OCI-LY1 (cell line): Measurements from ENCODE around the gene EDC4.

Source experiments
- EZH2 ChIP-seq: fragments of 200-600 bp; sonication (generic), shearing (Covaris generic); IDR thresholded peaks from 2 replicates; pipeline ENCODE4 v1.8.0; 2017; ENCODE audit warnings: borderline replicate concordance, mixed run types, mild to moderate bottlenecking, antibody characterized with exemption, low read length, moderate library complexity, mixed read lengths
- TF ChIP-seq, protein P1 (sequence below): fragments of 200-600 bp; sonication (generic), shearing (Covaris generic); IDR thresholded peaks from 2 replicates; pipeline ENCODE4 v1.5.1; 2017; ENCODE audit warnings: mild to moderate bottlenecking, antibody characterized with exemption, low read length, moderate library complexity, mixed read lengths

- TF ChIP-seq, protein P1, sequence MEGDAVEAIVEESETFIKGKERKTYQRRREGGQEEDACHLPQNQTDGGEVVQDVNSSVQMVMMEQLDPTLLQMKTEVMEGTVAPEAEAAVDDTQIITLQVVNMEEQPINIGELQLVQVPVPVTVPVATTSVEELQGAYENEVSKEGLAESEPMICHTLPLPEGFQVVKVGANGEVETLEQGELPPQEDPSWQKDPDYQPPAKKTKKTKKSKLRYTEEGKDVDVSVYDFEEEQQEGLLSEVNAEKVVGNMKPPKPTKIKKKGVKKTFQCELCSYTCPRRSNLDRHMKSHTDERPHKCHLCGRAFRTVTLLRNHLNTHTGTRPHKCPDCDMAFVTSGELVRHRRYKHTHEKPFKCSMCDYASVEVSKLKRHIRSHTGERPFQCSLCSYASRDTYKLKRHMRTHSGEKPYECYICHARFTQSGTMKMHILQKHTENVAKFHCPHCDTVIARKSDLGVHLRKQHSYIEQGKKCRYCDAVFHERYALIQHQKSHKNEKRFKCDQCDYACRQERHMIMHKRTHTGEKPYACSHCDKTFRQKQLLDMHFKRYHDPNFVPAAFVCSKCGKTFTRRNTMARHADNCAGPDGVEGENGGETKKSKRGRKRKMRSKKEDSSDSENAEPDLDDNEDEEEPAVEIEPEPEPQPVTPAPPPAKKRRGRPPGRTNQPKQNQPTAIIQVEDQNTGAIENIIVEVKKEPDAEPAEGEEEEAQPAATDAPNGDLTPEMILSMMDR = no peak
- no peak for TF ChIP-seq EZH2
Observed at GRCh38 chr16:67856927-67857546, 15.8 kb upstream of the EDC4 start.
